Endometrial microvascular endothelial cells (primary cell): ENCODE results near the gene NIN. TPM values are rescaled to one million over a fixed set of nuclear protein-coding genes. Genes with fewer than 3 reads are reported as not detected.

Source experiments
- in situ Hi-C: cut with HindIII; loops from 2 replicates; pipeline ENCODE4 v1.10.0; 2017; ENCODE audit warnings: low sequenced_read_pairs, low pct_unique_long_range_greater_than_20kb; ENCODE audit errors: inconsistent ontology term
- total RNA-seq: library from RNA; depleted of rRNA; stranded (reverse); fragments of >200 nt; gene quantifications from one replicate; pipeline ENCODE4 v1.2.3, GENCODE V29; 2015; ENCODE audit errors: inconsistent ontology term

The NIN gene
- total RNA-seq, 1 donor from 2014 or later = 26.0 TPM

GRCh38 chr14:50773632-50774541 is 57.1 kb downstream of the NIN start:
- in situ Hi-C loops = no loop called here

- in situ Hi-C loops = no loop called here
Measured at GRCh38 chr14:50772412-50772811, 58.5 kb downstream of the NIN start.

GRCh38 chr14:50770586-50770985 is 60.4 kb downstream of the NIN start:
- in situ Hi-C loops = no loop called here

GRCh38 chr14:50769863-50770500 is 61.0 kb downstream of the NIN start:
- in situ Hi-C loops = no loop called here

- in situ Hi-C loops = no loop called here
Measured at GRCh38 chr14:50768680-50769079, 62.3 kb downstream of the NIN start.

GRCh38 chr14:50766338-50766886 is 64.5 kb downstream of the NIN start:
- in situ Hi-C loops = no loop called here

- in situ Hi-C loops = no loop called here
Measured at GRCh38 chr14:50763382-50764007, 67.5 kb downstream of the NIN start.

- in situ Hi-C loops = no loop called here
Measured at GRCh38 chr14:50762931-50763300, 68.0 kb downstream of the NIN start.

GRCh38 chr14:50762001-50762930 is 68.7 kb downstream of the NIN start:
- in situ Hi-C loops = no loop called here

- in situ Hi-C loops = no loop called here
Measured at GRCh38 chr14:50759800-50760543, 71.0 kb downstream of the NIN start.

GRCh38 chr14:50758945-50759344 is 72.0 kb downstream of the NIN start:
- in situ Hi-C loops = no loop called here

- in situ Hi-C loops = no loop called here
Measured at GRCh38 chr14:50758305-50758704, 72.7 kb downstream of the NIN start.

GRCh38 chr14:50757702-50758101 is 73.3 kb downstream of the NIN start:
- in situ Hi-C loops = no loop called here

GRCh38 chr14:50756300-50756699 is 74.7 kb downstream of the NIN start:
- in situ Hi-C loops = no loop called here

GRCh38 chr14:50750323-50750722 is 80.6 kb downstream of the NIN start:
- in situ Hi-C loops = no loop called here

- in situ Hi-C loops = no loop called here
Measured at GRCh38 chr14:50745401-50746058, 85.4 kb downstream of the NIN start.

GRCh38 chr14:50744231-50744630 is 86.7 kb downstream of the NIN start:
- in situ Hi-C loops = no loop called here
